GM23338 (cell line): ENCODE measurements around the gene ANO4. TPM values are rescaled to one million over a fixed set of nuclear protein-coding genes. Genes with fewer than 3 reads are reported as not detected.

Experiments
- ATAC-seq: fragments of 200-7000 bp; cut with Tn5 transposase; 3 replicates; pipeline ENCODE4 v1.9.1; 2020
- DNase-seq: peaks from one replicate; pipeline ENCODE4 v3.0.0-alpha.2; 2015; ENCODE audit warnings: low spot score
- H2AFZ ChIP-seq: fragments of 200-600 bp; sonication (generic); 2 replicates; pipeline ENCODE4 v1.8.0; 2016; ENCODE audit warnings: antibody characterized with exemption, mild to moderate bottlenecking, moderate library complexity
- H3F3A ChIP-seq: fragments of 200-600 bp; sonication (generic); replicated peaks from 2 replicates; pipeline ENCODE4 v1.8.0; 2017; ENCODE audit warnings: antibody characterized with exemption, mixed run types, low read depth
- H3K27ac ChIP-seq: fragments of 200-600 bp; sonication (generic); 2 replicates; pipeline ENCODE4 v1.6.1; 2016; ENCODE audit warnings: low read depth
- H3K27me3 ChIP-seq: fragments of 200-600 bp; sonication (generic); 2 replicates; pipeline ENCODE4 v1.8.0; 2016; ENCODE audit warnings: mild to moderate bottlenecking, mixed run types, moderate library complexity; ENCODE audit not compliant: insufficient read depth
- H3K36me3 ChIP-seq: fragments of 200-600 bp; sonication (generic); 2 replicates; pipeline ENCODE4 v1.8.0; 2016; ENCODE audit warnings: mild to moderate bottlenecking; ENCODE audit not compliant: insufficient read depth
- H3K4me1 ChIP-seq: fragments of 200-600 bp; sonication (generic); 2 replicates; pipeline ENCODE4 v1.8.0; 2016; ENCODE audit warnings: mild to moderate bottlenecking, moderate library complexity; ENCODE audit not compliant: insufficient read depth
- H3K4me2 ChIP-seq: fragments of 200-600 bp; sonication (generic); 2 replicates; pipeline ENCODE4 v1.7.1; 2017; ENCODE audit warnings: mixed run types
- H3K4me3 ChIP-seq: fragments of 200-600 bp; sonication (generic); 2 replicates; pipeline ENCODE4 v1.6.1; 2016; ENCODE audit warnings: mixed run types
- H3K79me2 ChIP-seq: fragments of 200-600 bp; sonication (generic); replicated peaks from 2 replicates; pipeline ENCODE4 v1.8.0; 2017; ENCODE audit warnings: mild to moderate bottlenecking; ENCODE audit not compliant: insufficient read depth
- H3K9me2 ChIP-seq: fragments of 200-600 bp; sonication (generic); 2 replicates; pipeline ENCODE4 v1.8.0; 2017; ENCODE audit not compliant: insufficient read depth
- H4K20me1 ChIP-seq: fragments of 200-600 bp; sonication (generic); replicated peaks from 2 replicates; pipeline ENCODE4 v1.8.0; 2017; ENCODE audit warnings: mild to moderate bottlenecking; ENCODE audit not compliant: insufficient read depth
- H3K27ac Mint-ChIP-seq: 2 replicates; pipeline ENCODE4 v1.8.0; 2020; ENCODE audit warnings: inconsistent platforms, mild to moderate bottlenecking, moderate library complexity, mixed read lengths
- H3K27me3 Mint-ChIP-seq: 3 replicates; pipeline ENCODE4 v1.8.0; 2022; ENCODE audit warnings: low read depth, mild to moderate bottlenecking, moderate library complexity, mixed read lengths, inconsistent platforms; ENCODE audit not compliant: insufficient read depth, poor library complexity
- H3K36me3 Mint-ChIP-seq: 3 replicates; pipeline ENCODE4 v1.8.0; 2021; ENCODE audit warnings: low read depth, mild to moderate bottlenecking, inconsistent platforms, moderate library complexity, mixed read lengths
- H3K4me1 Mint-ChIP-seq: 3 replicates; pipeline ENCODE4 v1.8.0; 2020; ENCODE audit warnings: mild to moderate bottlenecking, inconsistent platforms, mixed read lengths
- H3K4me3 Mint-ChIP-seq: 3 replicates; pipeline ENCODE4 v1.8.0; 2021; ENCODE audit warnings: moderate library complexity, mild to moderate bottlenecking, inconsistent platforms, mixed read lengths
- H3K9me3 Mint-ChIP-seq: 3 replicates; pipeline ENCODE4 v1.8.0; 2020; ENCODE audit warnings: moderate library complexity, mild to moderate bottlenecking, inconsistent platforms, mixed read lengths
- CREB1 ChIP-seq: fragments of 250-450 bp; sonication (Bioruptor Pico); IDR thresholded peaks from 2 replicates; pipeline ENCODE4 v1.5.0; 2020; ENCODE audit warnings: low read depth, mild to moderate bottlenecking, moderate library complexity
- CTCF ChIP-seq, 2 experiments: fragments of 200-600 bp in 1 of 2; sonication (generic) in 1 of 2; conservative IDR thresholded peaks; 2 replicates each; pipeline versions ENCODE4 v1.5.1 to v1.6.1; 2016 to 2017; ENCODE audit warnings: antibody characterized with exemption in 2 of 2, low read depth in 2 of 2, mild to moderate bottlenecking in 2 of 2, moderate library complexity in 1 of 2
- ETS1 ChIP-seq: IDR thresholded peaks from 2 replicates; pipeline ENCODE4 v1.6.1; 2016; ENCODE audit warnings: antibody characterized with exemption
- EZH2 ChIP-seq: fragments of 200-600 bp; sonication (generic); IDR thresholded peaks from one replicate; pipeline ENCODE4 v1.8.0; 2017; ENCODE audit warnings: antibody characterized with exemption, mild to moderate bottlenecking, low read depth; ENCODE audit not compliant: unreplicated experiment
- EZH2phosphoT487 ChIP-seq: fragments of 200-600 bp; sonication (generic); IDR thresholded peaks from one replicate; pipeline ENCODE4 v1.8.1; 2018; ENCODE audit warnings: antibody characterized with exemption; ENCODE audit not compliant: unreplicated experiment
- JUNB ChIP-seq: IDR thresholded peaks from one replicate; pipeline ENCODE4 v1.6.1; 2016; ENCODE audit warnings: antibody characterized with exemption; ENCODE audit not compliant: unreplicated experiment
- NANOG ChIP-seq: IDR thresholded peaks from 2 replicates; pipeline ENCODE4 v1.6.1; 2016; ENCODE audit warnings: antibody characterized with exemption, borderline replicate concordance
- POLR2AphosphoS5 ChIP-seq: IDR thresholded peaks from 2 replicates; pipeline ENCODE4 v1.6.1; 2016; ENCODE audit warnings: antibody characterized with exemption, low read depth
- REST ChIP-seq: IDR thresholded peaks from one replicate; pipeline ENCODE4 v1.6.1; 2018; ENCODE audit warnings: antibody characterized with exemption; ENCODE audit not compliant: unreplicated experiment
- STAT1 ChIP-seq: IDR thresholded peaks from one replicate; pipeline ENCODE4 v1.6.1; 2016; ENCODE audit warnings: antibody characterized with exemption; ENCODE audit not compliant: unreplicated experiment
- ZNF114 ChIP-seq: fragments of 250-450 bp; sonication (Bioruptor Pico); IDR thresholded peaks from 2 replicates; pipeline ENCODE4 v1.5.0; 2020; ENCODE audit warnings: mild to moderate bottlenecking, moderate library complexity
- ZNF331 ChIP-seq: fragments of 250-450 bp; sonication (Bioruptor Pico); IDR thresholded peaks from 2 replicates; pipeline ENCODE4 v1.5.0; 2020; ENCODE audit warnings: low read depth, mild to moderate bottlenecking, moderate library complexity
- ZNF462 ChIP-seq: fragments of 250-450 bp; sonication (Bioruptor Pico); IDR thresholded peaks from 2 replicates; pipeline ENCODE4 v1.5.0; 2020; ENCODE audit warnings: mild to moderate bottlenecking, moderate library complexity
- polyA plus RNA-seq: library from polyadenylated mRNA; unstranded; fragments of >200 nt; fragmentation: Nextera tagmentation; extraction: Ambion mirVana; gene quantifications from 2 replicates; pipeline ENCODE4 v1.2.1, GENCODE V29; 2016
- total RNA-seq: library from RNA; depleted of rRNA; stranded (reverse); fragments of >200 nt; shearing (Covaris generic); gene quantifications from 2 replicates; pipeline ENCODE4 v1.2.3, GENCODE V29; 2014

Gene ANO4
- total and polyA plus RNA-seq, 2 experiments from 2014 or later, result 1.7 to 8.7 TPM

- H3K9me3 Mint-ChIP-seq, result no peaks in the 10 kb centered on the region
- no peaks in the 10 kb centered on the region for H3K36me3 Mint-ChIP-seq
- peaks cover 55% of the 10 kb centered on the region for H3K4me1 Mint-ChIP-seq
- Histone ChIP-seq H3K9me2 (peaks cover 4% of the 10 kb centered on the region), H3K4me3 (0 out of 2 replicates have a peak overlapping the region, but pooled peaks have one; percentile 5), H3K27ac (peak overlapping the region; percentile 84), H3K27me3 (no peaks in the 10 kb centered on the region), H3F3A (peaks cover 6% of the 10 kb centered on the region; the same call in 1 of the 2 replicates), H3K4me2 (peak overlapping the region; percentile 30), H3K4me1 (peaks cover 47% of the 10 kb centered on the region), H4K20me1 (no peaks in the 10 kb centered on the region), H3K79me2 (no peaks in the 10 kb centered on the region), H3K36me3 (no peaks in the 10 kb centered on the region), H2AFZ (no peak overlapping the region)
- TF ChIP-seq ETS1, result no peak
- no peak for TF ChIP-seq CTCF (conservative IDR thresholded peaks at IDR 0.05; ENCODE audit: low read depth in 2 of 2)
- TF ChIP-seq NANOG, result no peak
- TF ChIP-seq ZNF114, result no peak
- no peak for TF ChIP-seq JUNB
- no peak for TF ChIP-seq REST
- no peak for TF ChIP-seq CREB1 (CRISPR knock-in tag)
- TF ChIP-seq ZNF331 (CRISPR knock-in tag), result no peak
- no peak for TF ChIP-seq POLR2AphosphoS5
- TF ChIP-seq EZH2phosphoT487, result no peak
- TF ChIP-seq STAT1, result no peak
- no peak for TF ChIP-seq ZNF462 (CRISPR knock-in tag)
- no peak for TF ChIP-seq EZH2
- H3K4me3 Mint-ChIP-seq, result no peak overlapping the region
- ATAC-seq (no peak), DNase-seq (no peak)
- H3K27me3 Mint-ChIP-seq, result peaks cover 5% of the 10 kb centered on the region
- peak overlapping the region; percentile 87 for H3K27ac Mint-ChIP-seq
These were observed 158.6 kb downstream of the ANO4 start for GRCh38 chr12:100953217-100953616.
